Activated CD4-positive, CD25-positive, alpha-beta regulatory T cell treated with anti-CD3 and anti-CD28 coated beads, Interleukin-2, amount 50 U/mL, for 16 hours (primary cell): ENCODE data around the gene PKN2.

Experiments
- DNase-seq: peaks from one replicate; pipeline ENCODE4 v3.0.0-alpha.2; 2020; ENCODE audit warnings: low read depth, low spot score

The PKN2 gene

DNA sequence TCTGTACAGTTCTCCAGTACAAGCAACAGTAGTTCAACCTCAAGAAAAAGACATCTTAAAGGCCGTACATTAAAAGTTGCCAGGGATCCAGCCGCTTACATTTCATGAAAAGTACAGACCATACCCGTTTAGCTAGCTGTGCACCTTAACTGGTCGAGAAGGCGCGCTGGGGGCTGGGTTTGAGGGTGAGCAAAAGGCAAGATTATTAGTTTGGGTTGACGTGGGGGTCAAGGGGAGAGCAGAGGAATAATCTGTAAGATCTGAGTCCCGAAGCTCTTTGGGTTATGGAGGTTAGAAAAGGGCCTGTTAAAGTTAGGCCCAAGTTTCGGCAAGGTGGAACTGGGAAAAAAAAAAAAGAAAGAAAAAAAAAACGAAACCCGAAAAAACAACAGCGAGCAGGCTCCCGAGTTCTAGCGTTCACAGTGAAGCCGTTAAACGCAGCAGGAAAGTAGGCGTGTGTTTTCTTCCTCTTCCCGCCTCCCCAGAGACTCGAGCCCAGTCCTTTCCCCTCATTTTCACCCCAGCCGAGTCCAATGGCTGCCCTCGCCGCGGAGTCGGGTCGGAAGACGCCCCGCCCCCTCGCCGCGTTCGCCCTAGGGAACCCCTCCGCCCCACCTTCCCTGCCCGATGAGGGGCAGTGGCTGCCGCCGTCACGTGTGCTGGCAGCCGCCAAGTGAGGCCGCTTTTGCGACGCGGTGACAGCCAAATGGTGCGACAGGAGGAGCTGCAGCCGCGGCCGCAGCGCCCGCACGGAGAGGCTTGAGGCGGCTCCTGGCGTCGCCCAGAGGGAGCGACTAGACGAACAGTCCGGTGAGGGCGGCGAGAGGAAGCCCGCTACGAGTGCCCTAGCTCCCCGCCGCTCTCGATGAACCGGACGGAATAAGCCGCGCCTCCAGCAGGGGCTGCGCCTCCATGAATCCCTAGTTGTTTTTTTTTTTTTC lies at the start of gene PKN2:
Gene PKN2, plus strand, starts transcription at position 733 of the 941 bp plus-strand sequence. CDS start 308 bp downstream, outside the sequence.
- DNase-seq = peak; percentile 93

DNA sequence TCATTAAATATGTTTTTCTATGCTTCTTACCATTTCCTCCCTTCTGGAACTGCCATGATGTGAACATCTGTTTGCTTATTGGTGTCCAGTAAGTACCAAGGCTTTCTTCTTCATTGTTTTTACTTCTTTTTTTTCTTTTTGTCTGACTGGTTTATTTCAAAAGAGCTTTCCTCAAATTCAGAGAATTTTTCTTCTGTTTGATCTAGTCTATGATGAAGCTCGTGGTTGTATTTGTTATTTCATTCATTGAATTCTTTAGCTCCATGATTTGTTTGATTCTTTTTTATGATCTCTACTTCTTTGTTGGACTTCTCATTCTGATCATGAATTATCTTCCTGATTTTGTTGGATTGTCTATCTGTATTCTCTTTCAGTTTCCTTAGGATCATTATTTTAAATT lies 49.5 kb upstream of the PKN2 start:
- DNase-seq = no peak

DNA sequence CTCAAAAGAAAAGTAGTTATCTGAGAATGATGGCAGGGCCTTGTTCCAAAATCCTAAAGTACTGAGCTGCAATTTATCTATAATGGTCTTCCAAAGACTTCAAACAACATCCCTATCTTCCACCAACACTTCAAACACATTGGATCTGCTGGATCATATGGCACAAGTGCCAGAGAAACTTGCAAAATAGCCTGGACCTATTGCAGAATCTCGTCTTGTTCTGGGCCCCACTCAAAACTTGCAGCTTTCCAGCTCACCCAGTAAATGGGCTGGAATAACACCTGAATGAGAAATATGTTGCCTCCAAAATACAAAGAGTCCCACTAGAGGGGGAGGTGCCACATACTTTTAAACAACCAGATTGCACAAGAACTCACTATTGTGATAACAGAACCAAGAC lies 44.0 kb upstream of the PKN2 start:
- DNase-seq = no peak

DNA sequence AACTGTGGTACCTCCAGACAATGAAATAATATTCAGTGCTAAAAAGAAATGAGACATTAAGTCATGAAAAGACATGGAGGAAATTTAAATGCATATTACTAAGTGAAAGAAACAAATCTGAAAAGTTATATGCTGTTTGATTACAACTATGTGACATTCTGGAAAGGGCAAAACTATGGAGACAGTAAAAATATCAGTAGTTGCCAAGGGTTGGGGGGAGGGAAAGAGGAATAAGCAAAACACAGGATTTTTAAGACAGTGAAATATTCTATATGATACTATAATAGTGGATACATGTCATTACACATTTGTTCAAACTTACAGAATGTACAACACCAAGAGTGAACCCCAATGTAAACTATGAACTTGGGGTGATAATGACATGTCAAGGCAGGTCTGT lies 38.2 kb upstream of the PKN2 start:
- no peak for DNase-seq

DNA sequence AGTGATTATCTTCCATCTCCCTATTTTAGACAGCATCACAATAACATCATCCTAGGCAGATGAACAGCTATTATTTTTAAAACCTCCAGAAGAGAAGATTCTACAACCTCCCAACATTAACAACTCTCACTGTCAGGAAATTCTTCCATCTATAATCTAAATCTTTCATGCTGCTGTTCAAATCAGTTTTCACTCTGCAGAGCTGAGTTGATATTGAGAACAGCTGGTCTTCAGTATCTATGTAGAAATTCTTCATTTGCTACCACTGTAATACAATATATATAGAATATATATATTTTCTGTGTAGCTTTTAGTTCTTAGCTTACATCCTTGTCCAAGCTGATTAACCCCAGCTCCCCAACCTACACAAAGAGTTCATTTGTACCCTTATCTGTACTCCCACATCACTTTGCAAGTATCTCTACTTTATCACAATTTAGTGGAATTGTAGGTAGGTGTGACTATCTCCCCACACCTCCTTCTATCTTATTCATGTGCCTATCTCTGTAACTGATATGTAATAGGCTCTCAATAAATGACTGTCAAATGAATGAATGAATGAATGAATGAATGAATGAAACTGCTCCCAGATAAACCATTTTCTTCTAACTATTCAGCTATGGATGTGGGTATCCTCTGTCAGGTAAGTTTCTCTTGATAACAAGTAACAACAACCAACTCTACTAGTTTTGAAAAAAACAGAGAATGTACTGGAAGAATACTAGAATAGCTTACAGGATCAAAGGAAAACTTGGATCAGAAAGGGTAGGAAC lies 37.4 kb upstream of the PKN2 start:
- no peak for DNase-seq

DNA sequence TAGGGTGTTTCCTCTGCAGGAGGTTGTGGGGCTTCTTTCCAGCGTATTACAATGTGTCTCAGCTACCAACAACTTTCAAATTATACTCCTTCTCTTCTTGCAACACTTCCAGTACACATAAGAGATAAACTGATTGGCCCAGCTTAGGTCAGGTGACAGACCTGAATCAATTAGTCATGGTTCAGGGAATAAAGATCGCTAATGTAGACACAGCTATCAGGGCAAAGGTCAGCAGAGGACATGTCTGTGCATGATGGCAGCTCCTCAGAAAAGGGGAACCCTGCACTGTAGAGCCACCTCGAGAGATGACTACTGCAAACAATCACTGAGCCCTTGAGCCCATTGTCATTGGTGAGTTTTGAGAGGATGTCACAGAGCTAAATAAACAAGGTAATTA lies 36.8 kb upstream of the PKN2 start:
- no peak for DNase-seq

DNA sequence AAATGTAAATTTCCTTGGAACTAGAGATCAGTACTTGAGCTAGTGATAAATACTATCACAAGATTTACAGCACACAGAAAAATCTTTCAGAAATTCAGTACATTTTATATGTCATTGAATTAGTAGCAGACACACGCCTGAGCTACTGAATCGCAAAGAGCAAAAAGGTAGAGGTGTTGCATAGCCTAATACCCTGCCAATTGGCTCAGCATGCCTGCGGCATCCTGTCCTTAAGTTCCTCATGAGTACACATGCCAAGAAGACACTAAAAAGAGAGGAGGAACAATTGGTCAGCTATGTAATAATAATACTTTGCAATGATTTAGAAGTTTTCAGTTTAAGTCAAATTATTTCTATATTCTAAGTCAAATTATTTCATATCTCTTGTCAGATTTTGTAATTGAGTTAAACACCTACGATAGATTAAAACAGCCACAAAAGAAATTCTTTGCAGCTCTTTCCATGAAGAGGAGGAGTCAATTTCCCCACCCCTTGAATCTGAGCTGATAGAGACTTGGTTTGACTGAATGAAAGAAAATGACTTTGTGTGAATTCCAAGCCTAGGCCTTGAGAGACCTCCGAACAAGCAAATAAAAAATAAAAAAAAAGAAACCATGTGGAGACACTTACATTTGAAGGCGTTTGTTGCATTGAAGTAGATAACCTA lies 36.2 kb upstream of the PKN2 start:
- DNase-seq = no peak

DNA sequence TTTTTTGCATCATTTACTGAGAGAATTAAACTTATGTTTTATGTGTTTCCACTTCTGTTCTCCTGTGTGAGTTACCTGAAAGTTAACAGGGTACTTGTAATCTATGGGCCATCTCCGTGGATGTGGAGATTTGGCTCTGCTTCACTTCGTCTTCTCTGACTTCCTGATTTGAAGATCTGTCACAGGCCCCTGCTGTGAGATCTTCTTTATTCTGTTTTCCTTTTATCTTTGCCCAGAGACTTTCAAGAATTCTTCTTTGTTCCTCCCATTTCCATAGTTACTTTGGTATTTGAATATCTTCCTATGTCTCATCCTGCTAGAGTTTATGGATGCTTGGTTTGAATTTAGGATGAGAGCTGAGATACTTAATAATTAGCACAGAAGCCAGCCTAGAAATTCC lies 35.4 kb upstream of the PKN2 start:
- DNase-seq = no peak

DNA sequence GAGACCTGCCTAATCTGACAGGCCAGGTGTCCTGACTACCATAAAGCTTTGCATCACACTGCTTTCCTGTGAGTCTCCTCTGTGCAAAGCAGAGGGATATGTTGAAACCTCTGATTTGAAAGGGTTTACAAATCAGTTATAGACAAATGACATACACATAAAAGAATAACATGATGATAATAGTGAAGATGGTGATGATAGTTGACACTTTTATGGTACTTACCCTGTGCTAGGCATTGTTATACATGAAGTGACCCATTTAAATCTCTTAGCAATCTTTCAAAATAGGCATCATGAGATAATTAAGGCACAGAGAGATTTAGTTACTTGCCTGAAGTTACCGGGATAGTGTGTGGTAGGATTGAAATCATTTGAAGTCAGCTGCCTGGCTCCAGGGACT lies 34.1 kb upstream of the PKN2 start:
- DNase-seq = no peak

DNA sequence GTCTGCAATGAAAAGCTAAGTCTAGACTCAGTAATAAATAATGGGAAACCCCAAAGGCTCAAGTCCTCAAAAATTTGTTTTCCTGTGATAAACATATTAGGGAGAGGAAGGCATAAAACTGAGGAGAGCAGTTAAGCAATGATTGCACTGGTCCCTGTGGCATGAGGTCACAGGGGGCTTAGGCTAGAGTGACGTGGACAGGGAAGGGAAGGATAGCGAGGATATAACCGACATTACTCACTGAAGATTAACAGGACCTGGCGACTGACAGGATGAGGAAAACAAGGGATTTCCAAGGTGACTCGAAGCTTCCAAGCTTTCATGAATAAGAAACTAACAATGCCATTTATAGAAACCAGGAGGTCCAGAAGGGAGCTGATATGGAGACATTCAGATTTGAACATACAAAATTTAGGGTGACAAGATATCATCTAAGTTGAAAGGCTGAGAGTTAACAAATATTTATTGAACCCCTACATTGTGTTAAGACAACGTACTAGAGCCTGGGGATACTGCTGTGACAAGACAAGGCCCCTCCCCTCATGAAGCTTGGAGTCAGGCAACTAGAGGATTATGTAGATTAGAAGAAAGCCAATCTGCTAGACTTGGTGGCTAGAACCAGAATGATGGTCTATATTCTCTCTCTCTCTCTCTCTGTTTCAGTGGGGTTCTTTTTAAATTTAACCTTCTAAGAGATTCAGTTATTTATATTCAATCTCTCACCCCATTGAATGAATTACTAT lies 33.2 kb upstream of the PKN2 start:
- DNase-seq = no peak

DNA sequence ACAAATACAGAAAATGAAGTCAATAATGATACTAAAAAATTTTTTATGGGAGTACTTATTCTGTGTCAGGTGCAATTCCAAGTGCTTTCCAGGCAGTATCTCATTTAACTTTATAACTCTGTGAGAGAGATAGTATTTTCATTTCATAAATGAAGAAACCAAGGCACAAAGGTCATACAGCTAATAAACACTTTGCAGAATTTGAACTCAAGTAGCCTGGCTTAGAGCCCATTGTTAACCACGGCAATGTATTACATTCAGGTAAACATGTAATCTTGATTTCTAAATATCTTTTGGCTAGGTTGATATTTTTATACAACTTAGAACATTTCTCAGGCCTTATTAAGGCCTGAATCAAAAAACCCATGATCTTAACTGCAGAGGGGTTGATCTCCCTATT lies 28.9 kb upstream of the PKN2 start:
- DNase-seq = no peak

DNA sequence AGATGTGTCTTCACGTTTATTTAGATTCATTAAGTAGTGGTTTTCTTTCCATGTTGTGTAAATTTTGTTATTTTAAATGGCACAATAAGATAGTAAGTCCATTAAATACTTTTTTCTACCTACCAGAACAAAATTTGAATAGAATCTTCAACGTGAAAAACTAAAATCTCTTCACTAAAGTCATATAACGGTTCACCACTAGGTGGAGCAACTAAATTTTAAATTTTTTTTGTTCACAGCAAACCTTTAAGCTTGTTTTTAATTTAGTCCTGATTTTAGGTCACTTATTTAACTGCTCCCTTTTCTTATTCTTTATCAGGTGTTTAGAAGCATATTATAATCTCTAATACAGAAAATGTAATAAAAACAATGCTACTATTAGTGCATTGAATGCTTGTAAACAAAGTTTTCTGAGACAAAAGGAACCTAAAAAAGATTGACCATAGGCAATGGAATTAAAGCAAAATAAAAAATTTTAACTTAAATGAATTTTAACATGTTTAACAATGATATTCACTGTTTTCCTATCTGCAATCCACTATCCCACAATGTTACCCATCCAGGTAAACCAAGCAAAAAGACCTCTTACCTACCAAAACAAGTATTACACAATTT lies 28.3 kb upstream of the PKN2 start:
- DNase-seq = no peak

DNA sequence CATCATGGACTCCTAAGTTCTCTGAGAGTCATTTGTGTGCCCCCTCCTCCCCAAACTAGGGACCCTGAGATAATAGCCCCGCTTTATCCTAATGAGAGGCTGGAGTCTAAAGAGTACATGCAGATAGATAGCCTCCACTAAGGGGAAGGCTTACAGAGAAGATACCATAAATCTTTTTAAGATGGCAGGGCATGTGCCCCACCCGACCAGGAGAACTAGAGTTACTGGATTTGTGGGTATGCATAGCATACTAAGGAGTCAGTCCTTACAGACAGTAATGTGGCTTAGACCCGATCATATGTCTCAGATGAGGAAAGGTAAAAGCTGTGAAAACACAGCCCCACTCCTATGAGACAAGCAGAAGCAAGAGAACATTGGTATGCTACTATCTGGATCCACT lies 25.7 kb upstream of the PKN2 start:
- DNase-seq = no peak

DNA sequence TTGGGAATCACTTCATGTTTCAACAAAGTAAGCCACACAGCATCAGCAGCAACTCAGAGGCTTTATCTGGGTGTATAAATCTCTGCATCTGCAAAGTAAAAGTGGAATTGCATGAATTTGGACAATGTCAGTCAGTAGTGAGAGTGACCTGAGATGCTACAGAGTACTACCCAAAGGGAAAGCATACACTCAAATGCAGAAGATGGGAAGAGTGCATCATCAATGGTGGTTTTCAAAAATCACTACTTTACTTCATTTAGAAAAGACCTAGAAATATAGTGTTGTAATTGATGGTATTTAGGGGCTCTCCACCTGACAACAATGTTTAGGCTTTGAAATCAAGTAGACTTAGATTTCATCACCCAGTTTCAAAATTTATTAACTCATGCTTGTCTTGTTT lies 24.5 kb upstream of the PKN2 start:
- DNase-seq = no peak

DNA sequence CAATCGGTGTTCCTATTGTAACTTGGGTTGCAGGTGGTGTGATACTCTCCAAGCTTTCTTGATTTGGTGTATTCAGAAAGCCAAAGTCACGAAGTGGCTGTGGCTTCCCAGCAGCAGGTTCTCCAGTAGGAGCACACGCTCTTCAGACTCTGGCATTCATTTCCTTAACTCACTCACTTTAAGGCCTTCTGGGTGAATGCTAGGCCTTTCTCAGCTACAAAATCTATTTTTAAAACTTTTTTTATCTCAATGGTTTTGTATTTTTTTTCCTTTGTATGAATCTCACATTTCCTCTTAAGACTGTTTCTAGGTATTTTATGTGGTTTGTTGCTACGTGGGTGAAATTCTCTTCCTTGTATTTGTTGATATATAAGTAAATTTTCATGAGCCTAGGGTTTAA lies 22.9 kb upstream of the PKN2 start:
- DNase-seq = no peak

DNA sequence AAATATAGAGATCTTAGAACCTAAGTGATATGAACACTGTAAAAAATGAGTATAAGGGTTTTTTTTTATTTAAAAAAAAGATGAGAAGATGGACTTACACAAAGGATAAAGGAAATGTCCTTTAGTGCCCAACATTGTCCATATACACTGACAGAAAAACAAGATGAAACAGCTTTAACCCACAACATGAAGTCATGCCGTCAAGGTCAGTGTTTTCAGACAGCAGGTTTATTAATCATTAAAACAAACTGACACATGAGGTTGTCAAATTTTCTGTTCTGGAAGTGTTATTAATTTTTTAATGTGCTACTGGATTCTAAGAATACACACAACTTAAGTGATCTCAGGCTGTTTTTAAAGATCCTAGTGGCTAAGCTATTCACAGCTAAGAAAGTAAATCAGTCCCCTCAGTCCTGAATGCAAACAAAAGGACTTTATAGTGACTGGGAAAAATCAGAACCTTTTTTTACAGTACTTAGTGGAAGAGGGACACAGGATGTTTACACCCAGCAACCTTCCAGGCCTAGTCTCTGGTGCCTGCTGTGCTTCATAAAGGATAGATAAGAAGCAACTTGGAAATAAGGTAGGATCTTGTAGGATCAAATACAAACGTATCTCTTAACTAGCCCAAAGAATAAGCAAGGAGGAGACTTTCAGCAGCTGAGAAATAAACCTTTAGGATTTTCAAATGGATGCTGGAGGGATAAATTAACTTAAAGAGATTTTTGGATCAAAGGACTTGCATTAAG lies 21.9 kb upstream of the PKN2 start:
- DNase-seq = no peak

DNA sequence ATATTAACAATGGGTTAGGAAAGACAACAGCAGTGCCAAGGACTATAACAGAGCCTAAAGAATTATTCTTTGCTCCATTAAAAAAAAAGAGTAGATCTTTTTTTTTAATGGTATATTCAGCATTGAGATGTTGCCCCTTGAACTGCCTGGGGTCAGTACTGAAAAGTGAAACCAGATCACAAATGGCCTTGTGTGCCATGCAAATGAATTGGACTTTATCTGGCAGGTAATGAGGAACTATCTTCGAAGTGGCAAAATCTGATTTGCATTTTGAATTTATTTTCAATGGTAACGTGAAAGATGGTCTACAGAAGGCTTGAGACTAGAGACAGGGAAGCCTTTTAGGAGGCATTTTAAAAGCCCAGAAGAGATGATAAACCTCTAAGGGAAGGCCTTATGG lies 21.4 kb upstream of the PKN2 start:
- no peak for DNase-seq

DNA sequence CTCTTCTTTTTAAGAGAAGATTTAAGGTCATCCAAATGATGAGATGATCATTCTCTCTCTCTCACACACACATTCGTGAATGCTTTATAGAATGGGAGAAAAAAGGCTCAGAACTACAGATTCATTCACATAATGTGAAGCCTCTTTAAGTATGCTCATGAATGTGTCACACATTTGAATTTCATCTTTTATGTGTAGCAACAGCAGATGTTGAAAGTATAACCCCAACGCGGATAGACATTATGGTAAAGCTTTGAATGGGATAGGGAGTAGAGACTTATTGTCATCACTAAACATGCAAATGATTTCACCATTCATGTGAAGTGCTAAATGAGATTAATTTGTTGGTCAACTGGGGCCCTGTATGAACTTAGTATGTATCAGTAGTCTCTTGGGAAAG lies 15.7 kb upstream of the PKN2 start:
- no peak for DNase-seq

DNA sequence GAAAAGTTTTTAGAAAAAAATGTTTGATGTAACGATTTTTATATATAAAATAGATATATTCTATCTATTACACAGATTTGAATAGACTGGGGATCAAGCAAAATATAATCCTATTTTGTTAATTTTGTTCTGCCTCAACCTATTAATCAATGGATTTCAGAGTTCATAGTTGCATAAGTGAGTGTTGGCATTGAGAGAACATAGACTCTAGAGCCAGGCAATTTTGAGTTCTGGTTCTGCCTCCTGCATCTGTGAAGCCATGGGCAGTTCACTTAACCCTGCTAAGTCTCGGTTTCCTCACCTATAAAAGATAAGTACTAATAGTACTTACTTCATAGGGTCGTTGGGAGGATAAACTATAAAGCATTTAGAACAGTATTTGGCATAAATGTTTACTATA lies 13.6 kb upstream of the PKN2 start:
- DNase-seq = no peak

DNA sequence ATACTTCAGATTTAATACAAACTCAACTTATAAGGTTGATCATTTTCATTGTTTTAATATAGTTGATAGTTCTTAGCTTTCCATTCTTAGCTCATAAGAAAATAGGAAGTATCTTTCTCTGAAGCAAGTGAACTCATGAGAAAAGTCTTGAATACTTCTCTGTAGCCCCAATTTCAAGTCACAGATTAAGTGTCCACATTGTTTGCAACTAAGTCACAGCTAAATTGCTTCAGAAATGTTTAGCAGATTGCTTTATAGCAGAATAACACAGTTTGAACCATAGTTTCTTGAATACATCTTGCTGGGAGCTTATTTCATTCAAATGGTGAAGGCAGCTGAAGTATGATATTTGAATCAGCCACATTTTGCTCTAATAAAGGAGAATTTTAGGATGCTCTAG lies 10.6 kb upstream of the PKN2 start:
- no peak for DNase-seq

DNA sequence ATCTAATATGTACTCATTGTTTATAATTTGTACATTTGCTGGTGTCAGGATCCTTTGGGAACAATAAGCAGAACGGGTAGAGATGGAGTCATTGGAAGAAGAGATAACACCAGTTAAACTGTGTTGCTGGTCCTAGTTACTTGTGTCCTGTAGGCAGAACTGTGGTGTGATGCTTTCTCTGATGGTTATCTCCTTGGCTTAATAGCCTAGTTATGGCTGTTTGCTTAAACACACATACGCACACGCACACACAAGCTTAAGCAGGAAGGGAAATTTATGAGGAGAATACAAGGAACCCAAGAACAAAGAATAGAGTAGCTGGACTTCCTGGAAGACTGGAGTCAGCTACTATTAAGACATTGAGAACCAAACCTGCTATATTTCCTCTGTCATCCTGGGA lies 5.7 kb upstream of the PKN2 start:
- DNase-seq = no peak
